ENCODE measurements around the gene BZW1. TPM values are rescaled to one million over a fixed set of nuclear protein-coding genes. Genes with fewer than 3 reads are reported as not detected.

Gene BZW1
- total RNA-seq, 4 donors from 2014 or later: 122 to 236 (median 133) TPM

- DNase-seq: no peak
- Histone ChIP-seq H3K27ac (no peak overlapping the region), H3K4me3 (no peak overlapping the region), H3K27me3 (no peaks in the 10 kb centered on the region), H3K9me3 (no peaks in the 10 kb centered on the region), H3K36me3 (no peaks in the 10 kb centered on the region), H3K4me1 (no peaks in the 10 kb centered on the region)
- TF ChIP-seq POLR2A (IDR thresholded peaks at IDR 0.05) (no peak), CTCF (IDR thresholded peaks at IDR 0.05) (no peak)
These were observed 25.3 kb upstream of the BZW1 start for GRCh38 chr2:200786423-200786822.

GRCh38 chr2:200786826-200787225, 24.9 kb upstream of the BZW1 start:
- Histone ChIP-seq H3K36me3 (no peaks in the 10 kb centered on the region), H3K4me1 (no peaks in the 10 kb centered on the region), H3K27ac (no peak overlapping the region), H3K27me3 (no peaks in the 10 kb centered on the region), H3K9me3 (no peaks in the 10 kb centered on the region), H3K4me3 (no peak overlapping the region)
- no peak for DNase-seq
- TF ChIP-seq POLR2A (IDR thresholded peaks at IDR 0.05): no peak
- TF ChIP-seq CTCF (IDR thresholded peaks at IDR 0.05): no peak

- Histone ChIP-seq H3K36me3 (no peaks in the 10 kb centered on the region), H3K27me3 (no peaks in the 10 kb centered on the region), H3K9me3 (no peaks in the 10 kb centered on the region), H3K4me3 (no peak overlapping the region), H3K27ac (no peak overlapping the region), H3K4me1 (no peaks in the 10 kb centered on the region)
- TF ChIP-seq POLR2A (IDR thresholded peaks at IDR 0.05) (no peak), CTCF (IDR thresholded peaks at IDR 0.05) (no peak)
- DNase-seq: no peak
These were observed 24.2 kb upstream of the BZW1 start for GRCh38 chr2:200787351-200788120.

GRCh38 chr2:200788121-200788718, 23.5 kb upstream of the BZW1 start:
- Histone ChIP-seq H3K27ac (no peak overlapping the region), H3K4me3 (no peak overlapping the region), H3K4me1 (no peaks in the 10 kb centered on the region), H3K9me3 (no peaks in the 10 kb centered on the region), H3K36me3 (no peaks in the 10 kb centered on the region), H3K27me3 (no peaks in the 10 kb centered on the region)
- TF ChIP-seq POLR2A (IDR thresholded peaks at IDR 0.05) (no peak), CTCF (IDR thresholded peaks at IDR 0.05) (no peak)
- DNase-seq: no peak

- Histone ChIP-seq H3K4me1 (no peaks in the 10 kb centered on the region), H3K36me3 (no peaks in the 10 kb centered on the region), H3K27ac (no peak overlapping the region), H3K9me3 (no peaks in the 10 kb centered on the region), H3K27me3 (no peaks in the 10 kb centered on the region), H3K4me3 (no peak overlapping the region)
- TF ChIP-seq CTCF (IDR thresholded peaks at IDR 0.05) (no peak), POLR2A (IDR thresholded peaks at IDR 0.05) (no peak)
- DNase-seq: no peak
These were observed 21.5 kb upstream of the BZW1 start for GRCh38 chr2:200790185-200790584.
